ENCODE data around the gene RASAL1.

The RASAL1 gene

DNA sequence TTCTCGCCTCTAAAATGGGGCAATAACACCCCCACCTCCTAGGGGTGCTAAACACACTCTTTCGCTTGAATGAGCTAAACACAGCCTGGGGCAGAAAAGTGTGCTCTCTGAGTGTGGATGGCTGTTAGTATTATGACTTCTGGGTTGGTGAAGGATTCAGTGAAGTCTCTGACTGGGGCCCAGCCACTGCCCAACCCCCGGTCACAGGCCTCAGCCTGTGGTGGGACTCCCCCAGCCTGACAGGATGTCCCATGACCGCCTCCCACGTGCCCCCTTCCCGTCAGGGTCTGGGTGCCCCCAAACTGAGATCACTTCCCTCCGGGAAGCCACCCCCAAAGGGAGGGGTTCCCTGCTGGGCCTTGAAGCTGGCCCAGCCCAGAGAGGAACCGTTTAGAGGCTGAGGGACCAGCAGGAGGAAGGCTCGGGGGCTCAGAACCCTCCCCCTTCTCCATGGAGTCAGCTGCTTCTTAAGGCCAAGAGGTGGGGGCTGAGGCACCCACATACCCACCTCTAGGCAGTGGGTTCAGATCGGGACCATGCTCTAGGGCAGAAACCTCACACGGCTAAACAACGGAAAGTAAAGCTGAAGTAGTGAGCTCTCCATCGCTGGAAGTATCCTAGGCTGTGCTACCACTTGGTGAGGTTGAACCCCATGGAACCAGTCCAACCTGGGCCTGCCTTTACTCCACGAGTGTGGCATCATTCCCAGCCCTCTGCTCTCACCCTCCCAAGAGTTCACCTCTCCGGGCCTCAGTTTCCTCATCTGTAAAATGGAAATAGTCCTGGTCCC lies 65.2 kb downstream of the RASAL1 start:
- DNase-seq = no peak

DNA sequence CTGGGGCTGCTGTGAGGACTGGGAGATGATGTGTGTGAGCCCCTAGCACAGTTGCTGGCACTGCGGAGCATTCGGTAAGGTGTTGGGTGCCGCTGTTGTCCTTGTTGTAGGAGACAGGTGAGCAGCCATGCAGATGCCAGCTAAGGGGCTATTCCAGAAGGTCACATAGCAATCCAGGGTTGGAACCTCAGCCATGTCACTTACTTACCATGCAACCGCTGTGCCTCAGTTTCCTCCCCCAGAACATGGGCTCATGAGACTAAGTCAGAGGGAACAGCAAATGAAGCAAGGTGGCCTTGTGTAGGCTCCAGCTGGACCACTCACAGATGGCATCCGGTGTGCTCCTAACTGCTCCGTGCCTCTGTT lies 65.8 kb downstream of the RASAL1 start:
- no peak for DNase-seq

DNA sequence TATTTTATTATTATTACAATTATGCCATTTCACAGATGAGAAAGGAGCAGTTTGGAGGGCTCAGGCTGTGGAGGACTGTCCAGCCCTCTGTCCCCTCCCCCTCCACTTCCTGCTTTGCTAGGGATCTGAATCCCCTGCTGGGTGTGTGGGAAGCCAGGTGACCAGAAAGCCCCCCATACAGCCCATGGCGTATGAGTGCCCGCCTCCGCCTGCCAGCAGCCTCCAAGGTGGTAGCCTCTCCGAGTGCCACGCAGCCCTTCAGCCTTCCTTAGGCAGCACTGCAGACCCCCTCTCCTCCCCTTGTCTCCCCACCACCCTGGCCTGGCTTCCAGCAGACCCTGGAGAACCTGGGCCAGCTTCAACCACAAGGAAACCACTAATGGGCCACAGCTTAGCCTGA lies 66.4 kb downstream of the RASAL1 start:
- DNase-seq = no peak

DNA sequence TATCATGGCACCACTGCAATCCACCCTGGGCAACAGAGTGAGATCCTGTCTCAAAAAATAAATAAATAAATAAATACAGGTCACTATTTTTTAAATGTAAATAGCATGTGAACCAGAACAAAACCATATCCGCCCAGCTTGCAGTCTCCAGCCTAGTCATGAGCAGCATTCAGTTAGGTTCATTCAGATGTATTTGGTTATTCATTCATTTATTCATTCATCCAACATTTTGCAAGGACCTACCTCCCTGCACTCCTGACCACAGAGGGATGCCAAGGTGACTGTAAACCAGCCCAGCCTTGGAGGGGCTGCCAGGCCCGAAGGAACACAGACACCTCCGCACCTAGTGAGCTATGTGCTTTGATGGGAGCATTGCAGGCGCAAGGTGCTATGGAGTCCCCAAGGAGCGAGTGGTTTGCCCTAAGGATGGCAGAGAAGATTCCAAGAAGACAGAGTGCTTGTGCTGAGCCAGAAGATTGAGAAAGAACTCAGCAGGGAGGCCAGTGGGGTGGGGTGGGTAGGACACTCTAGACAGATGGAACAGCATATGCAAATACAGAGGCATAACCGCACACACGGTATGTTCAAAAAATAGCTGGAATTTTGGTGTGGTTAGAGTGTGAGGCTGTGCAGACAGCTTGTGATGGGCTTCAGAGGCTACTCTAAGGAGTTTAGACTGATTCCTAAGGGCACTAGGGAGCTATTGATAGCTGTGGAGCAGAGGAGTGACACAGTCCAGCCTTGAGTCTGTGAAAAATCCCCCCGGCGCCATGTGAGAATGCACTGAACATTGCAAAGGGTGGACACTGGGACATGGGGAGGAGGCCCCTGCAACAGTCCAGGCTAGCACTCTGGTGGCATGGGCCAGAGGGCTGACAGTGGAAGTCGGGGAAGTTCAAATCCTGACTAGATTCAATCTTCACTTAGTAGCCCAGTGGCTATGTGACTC lies 67.3 kb downstream of the RASAL1 start:
- no peak for DNase-seq

DNA sequence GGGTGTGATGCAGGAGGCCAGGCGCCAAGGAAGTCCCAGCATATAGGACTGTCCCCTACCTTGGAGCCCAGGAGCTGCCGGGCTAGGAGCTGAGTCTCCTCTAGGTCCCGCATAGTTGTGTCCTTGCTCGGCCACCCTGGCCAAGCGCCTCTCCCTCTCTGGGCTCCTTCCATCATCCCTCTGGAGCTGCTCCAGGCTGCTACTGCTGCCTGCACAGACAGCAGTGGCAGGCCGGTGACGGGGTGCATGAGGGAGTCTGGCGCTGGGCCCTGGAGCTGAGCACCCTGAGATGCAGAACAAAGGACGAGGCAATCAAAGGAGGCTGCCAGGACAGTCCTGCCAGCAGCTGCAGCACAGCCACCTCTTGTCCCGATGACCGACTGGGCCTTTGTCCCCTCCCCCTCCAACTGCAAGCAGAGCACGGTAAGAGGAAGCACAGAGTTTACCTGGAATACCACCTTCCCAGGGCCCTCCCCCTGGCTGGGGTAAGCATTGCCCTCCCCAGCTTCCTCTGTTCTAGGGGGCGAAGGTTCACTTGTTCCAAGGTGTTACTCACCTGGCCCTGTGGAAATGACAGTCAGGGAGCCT lies 68.7 kb downstream of the RASAL1 start:
- no peak for DNase-seq

DNA sequence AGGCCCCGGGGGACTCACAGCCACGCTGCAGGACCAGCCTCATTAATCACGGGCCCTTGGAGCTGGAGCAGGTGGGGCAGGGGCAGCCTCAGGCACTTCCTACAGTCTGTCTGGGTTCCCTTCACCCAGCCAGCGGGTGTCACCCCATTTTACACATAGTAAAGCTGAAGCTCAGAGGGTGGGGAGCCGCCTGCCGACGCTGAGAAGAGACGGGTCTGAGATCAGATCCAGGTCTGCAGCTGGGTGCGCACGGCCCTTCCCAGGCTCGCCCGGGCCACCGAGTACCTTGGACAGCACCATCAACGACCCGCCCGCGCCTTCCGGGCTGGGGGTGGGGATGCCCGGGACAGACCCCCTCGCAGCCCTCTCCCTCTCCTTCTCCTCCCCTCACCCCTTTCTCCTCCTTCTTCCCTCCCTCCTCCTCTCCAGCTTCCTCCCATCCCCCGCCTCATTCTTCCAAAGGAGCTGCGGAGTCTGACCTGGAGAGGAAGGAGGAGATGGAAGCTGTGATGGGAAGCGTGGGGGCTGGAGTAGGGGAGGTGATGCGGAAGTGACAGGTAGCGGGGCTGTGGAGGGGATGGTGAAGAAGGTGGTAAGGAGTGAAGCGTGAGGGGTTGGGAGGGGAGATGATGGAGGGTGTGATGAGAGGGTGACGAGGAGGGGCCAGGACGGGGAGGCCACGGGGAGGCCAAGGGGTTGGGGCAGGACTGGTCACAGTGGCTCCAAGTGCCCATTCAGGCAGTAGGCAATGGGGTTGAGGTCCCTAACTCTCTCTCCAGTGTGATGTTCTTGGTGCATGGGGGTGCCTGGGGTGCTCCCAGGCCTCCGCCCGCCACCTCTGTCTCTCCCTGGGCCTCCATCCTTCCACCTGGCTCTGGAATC lies 70.2 kb downstream of the RASAL1 start:
- no peak for DNase-seq

DNA sequence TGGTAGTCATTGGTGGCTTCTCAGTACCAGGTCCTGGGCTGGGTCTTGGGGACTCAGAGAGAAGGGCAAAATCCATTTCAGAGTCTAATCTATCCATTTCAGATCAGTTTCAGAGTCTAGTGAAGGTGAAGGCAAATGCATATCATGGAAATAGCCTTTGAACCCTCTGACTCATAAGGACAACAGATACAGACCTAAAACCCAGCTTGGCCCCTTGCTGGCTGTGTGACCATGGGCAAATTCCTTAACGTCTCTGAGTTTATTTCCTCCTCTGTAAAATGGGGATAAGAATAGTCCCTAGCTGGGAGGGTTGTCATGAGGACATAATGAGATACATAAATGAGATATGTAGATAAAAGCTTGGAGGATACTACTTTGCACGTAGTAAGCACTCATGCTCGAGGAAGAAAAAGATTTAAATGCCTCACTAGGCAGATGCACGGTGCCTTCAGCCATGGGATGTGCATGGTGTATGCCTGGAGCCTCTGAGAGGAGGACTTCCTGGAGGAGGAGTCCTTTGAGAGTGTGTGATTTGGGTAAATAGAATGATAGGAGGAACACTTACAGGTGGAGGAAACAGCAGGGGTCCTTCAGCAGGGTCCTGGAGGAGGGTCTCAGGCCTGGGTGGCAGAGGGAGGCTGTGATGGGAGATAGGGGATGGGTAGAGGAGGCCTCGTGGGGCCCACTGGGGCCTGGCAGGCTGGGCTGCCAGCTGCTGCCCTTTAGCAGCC lies 71.0 kb downstream of the RASAL1 start:
- DNase-seq = no peak

DNA sequence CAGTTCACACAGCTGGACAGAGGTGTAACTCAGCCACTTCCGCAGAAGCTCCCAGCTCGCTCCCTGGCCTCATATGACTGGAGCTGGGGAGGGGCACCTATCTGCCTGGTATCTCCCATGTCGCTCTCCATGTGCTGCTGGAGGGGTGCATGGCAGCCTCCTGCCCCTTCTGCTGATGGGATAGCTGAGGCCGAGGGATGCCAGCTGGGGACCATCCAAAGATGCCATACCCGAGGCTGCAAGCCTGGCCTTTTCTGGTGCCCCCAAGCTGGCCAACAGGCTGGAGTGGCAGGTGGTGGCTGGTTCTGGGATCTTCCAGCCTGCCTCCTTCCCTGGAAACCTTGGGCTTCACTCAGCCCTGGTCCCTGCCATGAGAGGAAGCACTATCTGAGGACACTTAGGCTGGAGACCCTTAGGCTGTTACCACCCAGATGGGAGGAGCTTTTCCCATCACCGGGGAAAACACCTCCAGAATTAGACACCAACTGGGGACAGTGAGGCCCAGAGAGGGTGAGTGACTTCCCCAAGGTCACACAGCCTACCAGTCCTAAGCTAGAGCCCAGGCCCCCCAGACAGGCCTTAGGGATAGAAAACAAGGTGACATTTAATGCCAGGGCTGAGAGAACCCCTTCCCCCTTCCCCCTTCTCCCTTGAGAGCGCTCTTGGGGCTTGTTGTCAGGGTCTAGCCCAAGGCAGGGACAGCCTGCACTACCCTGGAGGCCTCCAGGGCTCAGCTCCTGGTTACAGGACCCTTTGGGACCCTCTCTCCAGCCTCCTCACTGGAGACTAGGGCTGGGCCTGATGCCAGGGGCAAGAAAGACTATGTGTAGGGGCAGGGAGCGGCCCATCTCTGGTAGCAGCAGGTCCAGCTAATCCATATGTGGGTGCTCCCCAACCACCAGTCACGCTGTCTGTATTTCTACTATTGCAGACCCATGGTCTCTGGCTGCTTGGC lies 71.9 kb downstream of the RASAL1 start:
- DNase-seq = no peak

DNA sequence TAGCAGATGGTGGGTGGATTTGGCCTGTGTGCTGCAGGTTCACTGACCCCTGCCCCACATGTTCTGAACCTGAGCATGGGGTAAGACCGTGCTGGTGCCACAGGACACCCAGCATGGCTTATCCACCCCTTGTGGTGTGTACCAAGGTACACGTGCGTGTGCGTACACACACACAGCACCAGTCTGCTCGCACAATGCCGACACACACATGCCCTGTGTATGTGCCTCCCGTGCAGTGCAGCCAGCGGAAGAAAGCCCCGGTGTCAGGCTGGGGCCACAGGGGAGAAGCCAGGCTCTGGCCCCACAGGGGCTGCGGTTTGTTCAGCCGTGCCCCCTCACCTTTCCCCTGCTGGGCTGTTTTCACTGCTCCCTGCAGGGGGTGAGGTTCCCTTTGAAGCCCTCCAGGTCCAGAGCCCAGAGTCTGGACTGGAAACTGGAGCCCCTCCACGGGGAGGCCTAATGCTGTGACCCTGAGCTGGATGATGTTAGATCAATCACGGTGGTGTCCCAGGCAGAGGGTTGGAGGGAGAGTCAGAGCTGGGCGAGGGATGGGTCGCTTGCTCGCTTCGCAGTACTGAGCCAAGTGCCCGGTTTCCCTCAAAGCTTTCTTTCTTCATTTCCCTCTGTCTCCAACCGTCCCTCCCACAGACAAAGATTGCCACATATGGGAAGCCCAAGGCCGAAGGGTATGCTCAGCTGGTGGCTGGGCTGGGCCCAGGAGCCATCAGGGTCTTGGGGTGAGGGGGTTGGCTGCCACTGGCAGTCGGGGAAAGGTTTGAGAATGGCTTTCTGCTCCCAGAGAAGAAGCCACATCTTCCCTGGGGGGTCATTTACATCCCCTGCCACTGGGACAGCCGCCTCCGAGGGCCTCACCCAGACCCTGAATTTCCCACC lies 72.8 kb downstream of the RASAL1 start:
- DNase-seq = no peak

DNA sequence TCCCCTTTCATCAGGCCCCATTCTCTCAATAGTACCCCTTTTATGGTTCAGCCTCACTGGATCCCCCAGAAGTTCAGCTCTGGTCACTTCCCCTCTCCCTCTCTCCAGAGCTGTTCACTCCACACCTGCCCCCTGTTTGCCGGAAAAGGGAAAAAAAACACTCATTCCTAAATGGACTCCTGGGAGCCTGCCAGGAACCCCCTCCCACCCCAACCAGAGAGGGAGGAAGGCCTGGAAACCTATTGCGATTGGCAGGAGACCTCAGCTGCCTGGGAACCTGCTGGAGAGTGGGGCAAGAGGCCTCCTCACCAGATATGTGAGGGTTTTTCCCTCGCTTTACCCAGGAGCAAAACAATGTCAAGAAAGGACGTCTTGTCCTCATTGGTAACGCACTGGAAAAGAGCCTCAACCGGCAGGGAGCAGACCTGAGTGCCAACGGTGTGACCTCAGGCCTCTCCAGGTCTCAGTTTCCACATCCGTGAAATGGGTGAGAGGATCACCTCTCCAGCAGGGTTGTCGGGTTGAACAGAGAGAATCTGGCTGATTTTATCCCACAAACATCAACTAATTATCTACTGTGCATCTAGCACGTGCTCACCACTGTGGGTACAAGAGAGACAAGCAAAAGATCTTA lies 74.4 kb downstream of the RASAL1 start:
- DNase-seq = no peak

DNA sequence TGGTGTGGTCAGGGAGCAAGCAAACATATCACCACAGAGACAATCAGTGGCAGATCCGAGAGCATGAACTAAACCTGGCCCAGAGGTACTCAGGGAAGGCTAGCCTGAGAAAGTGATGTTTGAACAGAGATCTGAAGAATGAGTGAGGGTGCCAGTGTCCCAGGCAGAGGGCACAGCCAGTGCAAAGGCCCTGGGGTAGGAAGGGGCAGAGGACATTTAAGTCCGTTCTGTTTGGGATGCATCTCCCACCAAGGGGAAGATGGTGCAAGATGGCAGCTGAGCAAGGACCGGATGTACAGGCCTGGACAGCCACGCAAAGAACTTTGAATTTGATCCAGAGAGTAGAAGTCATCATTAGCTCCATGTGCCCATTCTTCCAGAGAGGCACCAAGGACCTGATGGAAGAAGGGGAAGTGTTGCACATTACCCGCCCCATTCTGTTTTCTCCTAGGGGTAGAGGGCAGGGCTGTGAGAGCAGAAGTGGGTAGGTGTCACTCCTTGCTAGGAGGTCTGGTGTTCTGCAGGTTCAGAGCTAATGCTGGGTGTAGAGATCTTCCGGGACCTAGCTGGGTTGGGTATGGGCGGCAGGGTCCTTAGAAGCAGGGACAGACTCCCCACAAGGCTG lies 75.1 kb downstream of the RASAL1 start:
- DNase-seq = no peak

DNA sequence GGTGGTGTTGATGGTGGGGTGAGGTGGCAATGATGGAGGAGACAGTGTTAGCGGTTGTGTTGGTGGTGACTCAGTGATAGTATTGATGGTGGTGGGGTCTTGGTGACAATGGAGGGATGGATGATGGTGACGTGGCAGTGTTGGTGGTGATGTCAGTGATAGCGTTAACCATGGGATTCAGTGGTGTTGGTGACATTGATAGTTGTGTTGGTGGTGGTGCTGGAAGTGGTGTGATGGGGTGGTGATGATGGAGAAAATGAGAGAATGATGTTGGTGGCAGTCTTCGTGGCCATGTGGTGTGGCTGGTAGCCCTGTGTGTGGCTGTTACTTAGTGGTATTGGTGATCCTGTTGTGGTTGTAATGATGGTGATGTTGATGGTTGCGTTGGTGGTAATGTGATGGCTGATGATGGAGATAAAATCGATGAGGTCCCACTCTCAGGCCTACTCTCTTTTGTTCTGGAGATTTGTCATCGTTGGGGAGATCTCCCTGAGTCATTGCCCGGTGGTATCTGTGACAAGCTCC lies 76.4 kb downstream of the RASAL1 start:
- no peak for DNase-seq

DNA sequence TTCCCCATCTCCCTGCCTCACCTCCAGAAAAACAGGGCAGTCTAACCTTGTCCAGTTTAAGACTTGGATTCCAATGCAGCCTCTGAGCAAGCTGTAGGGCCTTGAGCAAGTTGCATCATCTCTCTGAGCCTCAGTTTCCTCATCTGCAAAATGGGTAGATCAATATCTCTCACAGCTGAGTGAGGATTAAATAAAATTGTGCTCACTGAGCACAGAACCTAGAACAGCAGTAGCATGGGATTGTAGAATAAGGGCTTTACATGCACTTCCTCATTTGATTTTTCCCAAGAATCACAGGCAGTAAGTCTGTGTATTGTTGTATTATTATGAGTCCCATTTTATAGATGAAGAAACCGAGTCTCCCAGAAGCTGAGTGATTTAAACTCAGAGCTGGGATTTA lies 77.0 kb downstream of the RASAL1 start:
- no peak for DNase-seq

DNA sequence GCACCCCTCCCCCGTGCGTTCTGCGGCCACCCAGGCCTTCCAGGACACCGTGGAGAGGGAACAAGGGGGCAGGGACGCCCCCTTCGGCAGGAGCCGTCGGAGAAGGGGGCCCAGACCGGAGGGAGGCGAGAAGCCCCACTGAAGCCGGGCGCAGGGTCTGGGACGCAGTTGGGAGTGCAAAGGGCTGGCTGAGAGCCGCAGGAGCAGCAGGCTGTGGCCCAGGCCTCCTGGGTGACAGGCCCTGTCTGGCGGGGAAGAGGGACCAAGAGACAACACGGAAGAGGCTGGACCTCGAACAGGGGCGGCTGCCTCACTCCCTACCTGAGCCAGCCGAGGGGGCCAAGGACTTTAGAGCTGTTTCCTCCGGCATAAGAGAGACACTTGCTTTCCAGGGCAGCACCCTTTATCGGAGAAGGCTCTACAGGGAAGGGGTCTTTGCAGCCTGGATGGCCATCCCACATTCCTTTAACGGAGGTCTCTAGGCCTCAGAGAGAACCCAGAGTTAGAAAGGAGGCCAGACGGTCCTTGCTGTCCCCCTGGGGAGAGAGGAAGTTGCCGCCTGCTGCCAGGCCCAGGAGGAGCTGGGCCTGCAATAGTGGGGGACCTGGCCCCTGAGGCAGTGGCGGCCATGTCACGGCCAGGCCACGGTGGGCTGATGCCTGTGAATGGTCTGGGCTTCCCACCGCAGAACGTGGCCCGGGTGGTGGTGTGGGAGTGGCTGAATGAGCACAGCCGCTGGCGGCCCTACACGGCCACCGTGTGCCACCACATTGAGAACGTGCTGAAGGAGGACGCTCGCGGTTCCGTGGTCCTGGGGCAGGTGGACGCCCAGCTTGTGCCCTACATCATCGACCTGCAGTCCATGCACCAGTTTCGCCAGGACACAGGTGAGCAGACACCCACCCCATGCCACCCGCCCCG lies 77.7 kb downstream of the RASAL1 start:
- no peak for DNase-seq

DNA sequence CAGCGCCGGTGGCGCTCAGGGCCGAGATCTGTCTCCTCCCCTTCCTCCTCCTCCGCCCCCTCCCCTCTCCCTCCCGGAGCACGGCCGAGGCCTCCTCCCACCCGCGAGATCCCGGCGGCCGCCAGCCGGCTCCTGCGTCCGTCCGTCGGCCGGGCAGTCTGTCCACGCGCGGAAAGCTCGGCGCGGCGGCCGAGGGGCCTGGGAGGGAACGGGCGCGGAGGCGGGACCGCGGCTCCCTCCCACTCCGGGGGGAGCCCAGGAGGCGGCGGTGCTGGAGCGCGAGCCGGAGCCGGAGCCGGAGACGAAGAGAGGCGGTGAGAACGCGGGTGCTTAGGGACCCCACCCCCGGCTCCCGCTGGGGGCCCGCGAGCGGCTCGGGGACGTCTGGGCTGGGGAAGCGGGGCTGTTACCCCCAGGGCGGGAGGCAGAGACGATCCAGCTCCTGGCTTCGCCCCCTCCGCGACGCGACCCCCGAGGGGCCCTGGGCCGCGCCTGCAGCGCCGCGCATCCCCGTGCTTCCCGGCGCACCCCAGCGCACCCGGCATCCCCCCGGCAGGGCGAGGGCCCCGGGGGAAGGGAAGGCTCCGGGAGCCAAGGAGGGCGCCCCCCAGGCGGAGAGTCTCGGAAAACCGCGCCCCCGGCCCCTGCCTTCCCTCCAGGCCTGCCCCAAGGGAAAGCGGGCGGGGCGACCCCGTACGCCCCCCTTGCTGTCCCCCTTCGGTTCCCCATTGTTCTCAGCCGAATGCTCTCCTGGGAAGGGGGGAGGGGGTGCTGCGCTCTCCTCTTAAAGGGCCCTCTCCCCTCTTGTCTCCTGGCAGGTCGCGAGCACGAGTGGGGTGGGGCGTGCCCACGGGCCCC lies 78.7 kb downstream of the RASAL1 start, which contains the start of gene DTX1:
TSS of gene DTX1 (plus strand) at position 100 of the 858 bp plus-strand sequence. CDS start 1,463 bp downstream, outside the sequence.
- DNase-seq = no peak

DNA sequence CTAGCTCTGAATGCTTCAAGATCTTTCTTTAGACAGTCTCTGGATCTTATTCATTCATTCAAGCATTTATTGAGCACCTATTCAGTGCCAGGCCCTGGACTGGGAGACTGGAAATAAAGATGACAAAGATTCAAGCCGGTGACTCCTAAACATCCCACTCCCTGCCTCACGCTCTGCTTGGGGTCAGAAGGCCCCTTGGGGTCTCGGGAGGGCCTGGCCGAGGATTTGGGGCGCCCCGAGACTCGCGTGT lies 79.3 kb downstream of the RASAL1 start:
- DNase-seq = no peak

Measured in EL (cell line).